ENCODE measurements around the gene NF2. TPM values are rescaled to one million over a fixed set of nuclear protein-coding genes. Genes with fewer than 3 reads are reported as not detected.

The NF2 gene
- total RNA-seq, 1 donor, result 65.9 TPM

GRCh38 chr22:29679316-29679715, 75.9 kb downstream of the NF2 start:
- no peak overlapping the region for H3K4me3 ChIP-seq (ENCODE audit: low read depth, low read length)
- TF ChIP-seq CTCF (IDR thresholded peaks at IDR 0.05; ENCODE audit: insufficient read depth, low read length), result no peak
- no peak for DNase-seq (ENCODE audit: low read depth)

GRCh38 chr22:29683536-29683935, 80.1 kb downstream of the NF2 start:
- H3K4me3 ChIP-seq (ENCODE audit: low read depth, low read length), result no peak overlapping the region
- no peak for DNase-seq (ENCODE audit: low read depth)
- no peak for TF ChIP-seq CTCF (IDR thresholded peaks at IDR 0.05; ENCODE audit: insufficient read depth, low read length)

- H3K4me3 ChIP-seq (ENCODE audit: low read depth, low read length), result no peak overlapping the region
- TF ChIP-seq CTCF (IDR thresholded peaks at IDR 0.05; ENCODE audit: insufficient read depth, low read length), result no peak
- no peak for DNase-seq (ENCODE audit: low read depth)
Observed at GRCh38 chr22:29684244-29684643, 80.8 kb downstream of the NF2 start.

GRCh38 chr22:29689206-29689879, 85.9 kb downstream of the NF2 start:
- no peak for DNase-seq (ENCODE audit: low read depth)
- H3K4me3 ChIP-seq (ENCODE audit: low read depth, low read length), result no peak overlapping the region
- no peak for TF ChIP-seq CTCF (IDR thresholded peaks at IDR 0.05; ENCODE audit: insufficient read depth, low read length)

- no peak overlapping the region for H3K4me3 ChIP-seq (ENCODE audit: low read depth, low read length)
- peak; percentile 58 for DNase-seq (ENCODE audit: low read depth)
- peak; percentile 83 for TF ChIP-seq CTCF (IDR thresholded peaks at IDR 0.05; ENCODE audit: insufficient read depth, low read length)
Observed at GRCh38 chr22:29689880-29690213, 86.4 kb downstream of the NF2 start.

- no peak for DNase-seq (ENCODE audit: low read depth)
- TF ChIP-seq CTCF (IDR thresholded peaks at IDR 0.05; ENCODE audit: insufficient read depth, low read length), result no peak
- H3K4me3 ChIP-seq (ENCODE audit: low read depth, low read length), result no peak overlapping the region
Observed at GRCh38 chr22:29690476-29690875, 87.0 kb downstream of the NF2 start.
